Measurements from ENCODE around the gene KICS2.
"Not testable (repeated sequence)": the region's sequence is repeated elsewhere in the genome, so short reads cannot be mapped to it uniquely, and the experiment has no call there.

The KICS2 gene

DNA sequence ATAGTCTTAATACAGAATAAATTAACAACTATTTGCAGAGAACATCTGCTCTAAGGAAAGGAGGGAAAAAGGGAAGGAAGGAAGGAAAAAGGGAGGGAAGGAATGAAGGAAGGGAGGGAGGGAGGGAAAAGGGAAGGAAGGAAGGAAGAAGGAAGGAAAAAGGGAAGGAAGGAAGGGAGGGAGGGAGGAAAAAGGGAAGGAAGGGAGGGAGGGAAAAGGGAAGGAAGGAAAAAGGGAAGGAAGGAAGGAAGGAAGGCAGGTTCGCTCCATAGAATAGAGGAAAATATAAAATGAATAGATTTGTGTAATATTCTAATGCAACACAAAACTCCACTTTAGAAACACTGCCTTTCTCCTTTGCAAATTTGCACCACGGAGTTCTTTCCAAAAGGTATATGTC lies 16.6 kb downstream of the KICS2 start:
- TF ChIP-seq, protein P1, sequence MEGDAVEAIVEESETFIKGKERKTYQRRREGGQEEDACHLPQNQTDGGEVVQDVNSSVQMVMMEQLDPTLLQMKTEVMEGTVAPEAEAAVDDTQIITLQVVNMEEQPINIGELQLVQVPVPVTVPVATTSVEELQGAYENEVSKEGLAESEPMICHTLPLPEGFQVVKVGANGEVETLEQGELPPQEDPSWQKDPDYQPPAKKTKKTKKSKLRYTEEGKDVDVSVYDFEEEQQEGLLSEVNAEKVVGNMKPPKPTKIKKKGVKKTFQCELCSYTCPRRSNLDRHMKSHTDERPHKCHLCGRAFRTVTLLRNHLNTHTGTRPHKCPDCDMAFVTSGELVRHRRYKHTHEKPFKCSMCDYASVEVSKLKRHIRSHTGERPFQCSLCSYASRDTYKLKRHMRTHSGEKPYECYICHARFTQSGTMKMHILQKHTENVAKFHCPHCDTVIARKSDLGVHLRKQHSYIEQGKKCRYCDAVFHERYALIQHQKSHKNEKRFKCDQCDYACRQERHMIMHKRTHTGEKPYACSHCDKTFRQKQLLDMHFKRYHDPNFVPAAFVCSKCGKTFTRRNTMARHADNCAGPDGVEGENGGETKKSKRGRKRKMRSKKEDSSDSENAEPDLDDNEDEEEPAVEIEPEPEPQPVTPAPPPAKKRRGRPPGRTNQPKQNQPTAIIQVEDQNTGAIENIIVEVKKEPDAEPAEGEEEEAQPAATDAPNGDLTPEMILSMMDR (conservative IDR thresholded peaks at IDR 0.05; ENCODE audit: control insufficient read depth, insufficient read depth, low read depth, low read length) = no peak
- H3K4me3 ChIP-seq (ENCODE audit: control insufficient read depth, low read depth, low read length) = no peak overlapping the region
- DNase-seq (ENCODE audit: low read depth) = no peak

- DNase-seq (ENCODE audit: low read depth) = no peak
- TF ChIP-seq, protein P1 (conservative IDR thresholded peaks at IDR 0.05; ENCODE audit: control insufficient read depth, insufficient read depth, low read depth, low read length) = no peak
- H3K4me3 ChIP-seq (ENCODE audit: control insufficient read depth, low read depth, low read length) = no peak overlapping the region
These were observed 18.3 kb downstream of the KICS2 start for GRCh38 chr12:64203775-64204174.

DNA sequence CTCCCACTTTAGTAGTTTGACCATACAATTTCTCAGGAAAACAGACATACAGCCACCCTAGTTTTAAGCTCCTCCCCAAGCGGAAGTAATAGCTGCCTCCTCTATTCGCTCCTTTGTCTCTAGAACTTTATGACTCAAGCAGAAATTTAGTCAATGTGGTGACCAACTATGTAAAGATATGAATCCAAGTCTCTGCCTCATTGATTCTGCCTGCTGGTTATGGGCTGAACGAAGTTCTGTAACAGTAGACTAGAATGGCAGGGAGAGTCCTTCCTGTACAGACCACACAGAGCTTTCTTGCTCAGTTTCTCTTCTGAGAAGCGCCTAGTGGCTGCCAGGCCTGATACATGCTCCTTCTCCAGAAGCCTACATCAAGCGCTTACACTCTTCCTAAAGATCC lies 19.1 kb downstream of the KICS2 start:
- TF ChIP-seq, protein P1 (conservative IDR thresholded peaks at IDR 0.05; ENCODE audit: control insufficient read depth, insufficient read depth, low read depth, low read length) = no peak
- no peak overlapping the region for H3K4me3 ChIP-seq (ENCODE audit: control insufficient read depth, low read depth, low read length)
- no peak for DNase-seq (ENCODE audit: low read depth)

GRCh38 chr12:64195841-64196240 lies 26.3 kb downstream of the KICS2 start:
- not testable (repeated sequence) for H3K4me3 ChIP-seq (ENCODE audit: control insufficient read depth, low read depth, low read length); DNase-seq (ENCODE audit: low read depth)

DNA sequence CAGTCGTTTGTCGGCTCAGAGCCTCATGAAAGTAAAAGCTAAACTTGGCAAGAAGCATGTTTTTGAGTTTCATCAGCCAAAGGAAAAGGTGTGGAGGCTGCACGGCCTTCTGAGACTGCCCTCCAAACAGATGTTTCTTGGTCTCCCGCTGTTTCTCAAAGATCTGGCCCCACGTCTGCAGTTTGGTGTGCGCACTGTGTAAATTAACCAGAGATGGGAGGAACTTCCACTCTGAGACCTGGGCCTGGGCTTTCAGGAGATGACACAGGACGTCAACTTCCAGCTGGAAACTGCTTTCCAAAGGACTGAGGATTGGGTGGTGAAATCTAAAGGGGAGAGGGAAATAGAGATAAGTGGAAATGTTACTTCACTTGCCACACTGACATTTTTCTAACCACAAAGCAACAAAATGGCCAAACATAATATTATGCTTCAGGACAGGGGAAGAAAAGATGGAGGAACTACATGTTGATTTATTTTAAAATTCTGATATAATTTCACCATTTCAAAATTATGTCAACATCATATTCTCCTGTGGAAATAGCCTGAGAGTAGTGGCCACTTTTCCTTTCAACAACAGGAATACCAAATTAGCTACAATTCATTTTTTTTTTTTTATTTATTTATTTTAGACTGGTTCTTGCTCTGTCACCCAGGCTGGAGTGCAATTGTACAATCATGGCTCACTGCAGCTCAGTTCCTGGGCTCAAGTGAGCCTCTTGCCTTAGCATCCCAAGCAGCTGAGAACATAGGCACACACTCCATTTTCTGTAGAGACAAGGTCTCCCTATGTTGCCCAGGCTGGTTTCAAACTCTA lies 27.6 kb downstream of the KICS2 start:
- TF ChIP-seq, protein P1 (conservative IDR thresholded peaks at IDR 0.05; ENCODE audit: control insufficient read depth, insufficient read depth, low read depth, low read length) = no peak
- no peak overlapping the region for H3K4me3 ChIP-seq (ENCODE audit: control insufficient read depth, low read depth, low read length)
- no peak for DNase-seq (ENCODE audit: low read depth)

GRCh38 chr12:64193931-64194330 lies 28.2 kb downstream of the KICS2 start:
- H3K4me3 ChIP-seq (ENCODE audit: control insufficient read depth, low read depth, low read length) = no peak overlapping the region
- DNase-seq (ENCODE audit: low read depth) = no peak
- TF ChIP-seq, protein P1 (conservative IDR thresholded peaks at IDR 0.05; ENCODE audit: control insufficient read depth, insufficient read depth, low read depth, low read length) = no peak

DNA sequence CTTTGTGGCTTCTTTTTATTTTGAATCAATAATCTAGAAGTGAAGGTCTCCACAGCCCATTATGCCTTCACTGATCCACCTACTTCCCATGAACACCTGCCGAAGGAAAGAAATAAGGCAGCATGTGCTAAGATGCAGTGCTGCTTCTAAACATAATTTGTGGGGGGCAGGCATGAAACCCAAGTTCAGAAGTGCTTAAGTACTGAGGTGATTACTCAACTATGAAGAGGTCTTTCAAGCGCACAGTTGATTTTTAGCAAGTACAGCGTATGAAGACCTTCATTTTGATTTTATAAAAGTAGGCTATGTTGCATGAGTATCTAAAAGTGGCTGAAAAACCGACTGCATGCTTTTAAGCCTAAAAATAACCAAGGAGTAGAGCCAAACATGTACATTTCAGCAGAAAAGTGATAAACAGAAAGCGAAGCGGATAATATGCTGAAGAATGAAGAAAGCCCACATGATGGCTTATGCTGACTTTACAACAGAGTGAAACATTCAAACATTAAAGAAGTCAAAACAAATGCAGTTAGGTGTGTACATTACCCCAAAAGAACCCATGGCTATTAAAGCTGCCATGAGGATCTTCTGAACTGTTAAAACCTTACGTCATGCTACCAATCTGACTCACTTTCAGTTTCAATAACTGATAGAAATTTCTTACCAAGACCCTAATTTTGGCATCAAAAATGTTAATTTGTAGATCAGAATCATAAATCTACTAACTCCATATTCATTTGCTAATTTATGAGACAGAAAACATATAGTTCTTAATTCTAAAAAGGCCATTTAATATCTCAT lies 29.3 kb downstream of the KICS2 start:
- DNase-seq (ENCODE audit: low read depth) = no peak
- H3K4me3 ChIP-seq (ENCODE audit: control insufficient read depth, low read depth, low read length) = no peak overlapping the region
- TF ChIP-seq, protein P1 (conservative IDR thresholded peaks at IDR 0.05; ENCODE audit: control insufficient read depth, insufficient read depth, low read depth, low read length) = no peak
